ENCODE measurements around the gene FBXW11.
"Not testable (repeated sequence)": the region's sequence is repeated elsewhere in the genome, so short reads cannot be mapped to it uniquely, and the experiment has no call there.

FBXW11 gene

DNA sequence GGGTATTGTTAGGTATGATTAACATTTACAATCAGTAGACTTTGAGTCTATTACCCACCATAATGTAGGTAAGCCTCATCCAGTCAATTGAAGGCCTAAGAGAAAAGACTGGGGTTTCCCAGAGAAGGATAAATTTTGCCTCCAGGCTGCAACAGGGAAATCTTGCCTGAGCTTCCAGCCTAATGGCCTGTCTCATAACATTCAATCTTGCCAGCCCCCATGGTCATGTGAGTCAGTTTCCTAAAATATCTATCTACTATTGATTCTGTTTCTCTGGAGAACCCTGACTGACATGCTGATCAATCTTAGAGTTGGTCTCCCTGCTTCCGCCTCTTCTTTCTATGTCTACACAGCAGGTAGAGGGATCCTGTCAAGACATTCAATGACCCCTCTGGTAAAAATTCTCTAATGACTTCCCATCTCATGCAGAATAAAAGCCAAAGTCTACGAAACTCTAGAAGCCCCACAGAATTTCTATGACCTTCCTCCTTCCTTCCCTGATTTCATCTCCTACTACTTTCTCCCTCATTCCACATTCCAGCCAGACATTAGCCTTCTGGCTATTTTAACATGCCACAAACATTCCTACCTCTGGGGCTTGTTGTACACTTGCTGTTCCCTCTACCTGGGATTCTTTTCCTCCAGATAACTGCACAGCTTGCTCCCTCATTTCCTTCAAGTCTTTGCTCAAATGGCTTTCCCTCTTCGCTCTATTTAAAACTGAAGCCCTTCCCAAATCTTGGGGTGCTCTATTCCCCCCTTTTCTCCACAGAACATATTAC lies 60.2 kb downstream of the FBXW11 start:
- DNase-seq = no peak

DNA sequence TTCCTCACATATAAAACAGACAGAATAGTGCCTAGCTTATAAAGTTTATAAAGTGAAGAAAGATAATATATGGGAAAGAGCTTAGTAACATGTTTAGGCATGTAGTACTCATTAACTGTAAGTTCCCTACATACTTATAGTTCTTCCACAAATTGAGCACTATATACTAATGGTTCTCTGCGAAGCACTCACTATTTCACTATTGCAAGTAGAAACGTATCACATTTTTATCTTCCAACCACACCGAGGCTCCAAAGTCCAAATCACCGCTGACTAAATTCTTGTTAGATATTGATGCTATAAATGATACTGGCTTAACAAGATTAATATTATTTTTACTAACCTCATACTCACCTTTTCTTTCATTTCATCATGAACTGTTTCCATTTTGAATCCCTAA lies 61.0 kb downstream of the FBXW11 start:
- no peak for DNase-seq

- no peak for DNase-seq
Observed at GRCh38 chr5:171945066-171945465, 61.4 kb downstream of the FBXW11 start.

- DNase-seq = not testable (repeated sequence)
Observed at GRCh38 chr5:171942112-171942516, 64.3 kb downstream of the FBXW11 start.

GRCh38 chr5:171941675-171942074 lies 64.8 kb downstream of the FBXW11 start:
- not testable (repeated sequence) for DNase-seq

- DNase-seq = not testable (repeated sequence)
Observed at GRCh38 chr5:171941275-171941674, 65.2 kb downstream of the FBXW11 start.

DNA sequence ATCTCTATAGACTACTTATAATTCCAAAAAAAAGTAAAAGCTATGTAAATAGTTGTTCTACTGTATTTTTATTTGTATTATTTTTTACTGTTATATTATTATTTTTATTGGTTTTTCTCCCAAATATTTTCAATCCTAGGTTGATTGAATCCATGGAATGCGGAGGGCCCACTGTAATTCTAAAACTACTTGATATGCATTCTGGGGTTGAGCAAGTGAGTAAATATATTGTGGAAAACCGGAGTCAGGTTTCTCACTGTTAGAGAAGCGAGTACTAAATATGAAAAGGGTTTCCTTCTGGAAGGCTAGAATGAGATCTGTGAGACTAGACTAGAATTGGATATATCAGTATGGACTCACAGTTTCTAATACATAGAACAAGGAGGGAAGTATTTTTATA lies 66.5 kb downstream of the FBXW11 start:
- no peak for DNase-seq

DNA sequence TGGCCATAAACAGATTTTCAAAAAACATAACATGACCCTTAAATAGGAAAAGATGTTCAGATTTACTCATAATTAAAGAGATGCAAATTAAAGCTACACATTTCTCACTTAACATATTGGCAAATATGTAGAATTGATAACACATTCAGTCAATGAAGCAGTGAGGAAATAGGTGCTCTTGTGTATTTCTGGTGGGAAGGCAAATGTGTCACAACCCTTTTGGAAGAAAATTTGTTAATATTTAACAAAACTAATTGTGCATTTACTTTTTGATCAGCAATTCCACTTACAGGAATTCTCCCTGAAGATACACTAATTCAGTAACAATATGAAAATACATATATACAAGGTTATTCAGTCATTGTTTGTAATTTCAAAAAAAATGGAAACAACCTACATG lies 68.1 kb downstream of the FBXW11 start:
- DNase-seq = no peak

- DNase-seq = no peak
Observed at GRCh38 chr5:171937351-171937750, 69.1 kb downstream of the FBXW11 start.

DNA sequence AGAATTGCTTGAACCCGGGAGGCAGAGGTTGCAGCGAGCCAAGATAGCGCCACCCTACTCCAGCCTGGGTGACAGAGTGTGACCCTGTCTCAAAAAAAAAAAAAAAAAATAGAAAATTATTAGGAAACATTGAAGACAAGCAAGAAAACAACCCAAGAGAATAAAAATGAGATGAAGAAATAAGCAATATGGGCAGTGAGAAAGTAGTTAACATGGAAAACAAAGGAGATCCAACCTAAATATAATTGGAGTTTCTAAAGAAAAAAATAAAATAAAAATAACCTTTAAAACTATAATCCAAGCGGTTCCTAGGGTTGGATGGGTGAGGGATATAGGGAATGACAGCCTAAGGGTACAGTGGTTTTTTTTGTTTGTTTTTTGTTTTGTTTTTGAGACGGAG lies 71.9 kb downstream of the FBXW11 start:
- no peak for DNase-seq

- DNase-seq = no peak
Observed at GRCh38 chr5:171931163-171931562, 75.3 kb downstream of the FBXW11 start.

GRCh38 chr5:171927345-171927941 lies 79.0 kb downstream of the FBXW11 start:
- no peak for DNase-seq

- no peak for DNase-seq
Observed at GRCh38 chr5:171926311-171926710, 80.1 kb downstream of the FBXW11 start.

DNA sequence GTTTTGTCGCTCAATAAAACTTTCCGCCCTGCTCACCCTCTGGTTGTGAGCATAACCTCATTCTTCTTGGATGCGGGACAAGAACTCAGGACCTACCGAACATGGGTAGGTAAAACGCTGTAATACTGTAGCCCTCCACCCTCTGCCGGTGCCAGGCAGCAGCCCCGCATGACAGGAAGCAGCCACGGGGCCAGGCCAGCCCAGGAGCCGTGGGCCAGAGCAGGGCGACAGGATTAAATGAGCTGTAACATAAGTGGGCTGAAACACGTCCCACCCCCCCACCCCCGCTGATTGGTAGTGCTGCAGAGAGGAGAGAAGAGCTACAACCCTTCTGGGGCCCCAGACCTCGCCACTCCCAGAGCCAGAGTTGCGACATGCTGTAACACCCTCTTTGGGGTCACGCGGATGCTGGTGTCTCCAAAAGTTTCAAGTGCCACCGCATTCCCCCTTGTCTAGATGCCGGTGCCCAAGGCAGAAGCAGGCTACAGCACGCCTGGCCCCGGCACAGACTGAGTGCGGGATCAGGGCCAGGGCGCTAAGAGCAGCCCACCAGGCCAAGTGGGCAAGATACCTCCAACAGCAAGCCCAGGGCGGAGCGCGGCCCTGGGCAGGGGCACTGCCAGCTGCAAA lies 81.8 kb downstream of the FBXW11 start:
- no peak for DNase-seq

DNA sequence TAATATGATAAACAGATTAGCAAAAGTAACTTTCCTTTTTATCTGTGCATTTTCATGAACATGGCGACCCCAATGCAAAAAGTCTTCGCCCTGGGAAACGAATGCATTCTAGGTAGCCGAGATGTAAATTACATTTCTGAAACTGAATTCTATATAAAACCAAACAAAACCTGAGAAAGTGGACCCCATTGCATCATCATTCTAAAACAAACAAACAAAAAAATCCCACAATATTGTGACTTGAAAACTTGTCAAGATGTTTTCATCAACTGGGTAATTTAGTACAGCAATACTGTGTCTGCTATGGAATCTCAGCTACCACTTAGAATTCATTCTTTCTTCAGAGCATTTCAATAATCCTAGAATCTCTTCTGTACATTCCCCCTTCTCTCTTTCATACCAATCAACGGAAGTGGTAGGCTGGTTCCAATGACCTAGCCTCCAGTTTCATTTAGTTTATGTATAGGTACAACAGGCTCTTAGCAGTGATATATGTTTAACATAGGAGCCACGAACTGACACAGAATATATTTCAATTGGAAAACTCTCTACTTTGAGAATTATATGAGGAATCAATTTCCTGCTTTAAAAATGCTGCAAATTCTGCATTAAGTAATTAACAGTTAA lies 85.6 kb downstream of the FBXW11 start:
- no peak for DNase-seq

DNA sequence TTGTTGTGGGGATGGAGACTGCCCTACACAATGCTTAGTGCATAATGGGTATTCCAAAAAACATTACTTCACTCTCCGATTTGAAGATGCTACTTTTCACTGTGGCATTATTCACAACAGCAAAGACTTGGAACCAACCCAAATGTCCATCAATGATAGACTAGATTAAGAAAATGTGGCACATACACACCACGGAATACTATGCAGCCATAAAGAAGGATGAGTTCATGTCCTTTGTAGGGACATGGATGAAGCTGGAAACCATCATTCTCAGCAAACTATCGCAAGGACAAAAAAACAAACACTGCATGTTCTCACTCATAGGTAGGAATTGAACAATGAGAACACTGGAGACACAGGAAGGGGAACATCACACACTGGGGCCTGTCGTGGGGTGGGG lies 90.7 kb downstream of the FBXW11 start:
- not testable (repeated sequence) for DNase-seq

GRCh38 chr5:171914726-171915338 lies 91.6 kb downstream of the FBXW11 start:
- DNase-seq = no peak

- DNase-seq = no peak
Observed at GRCh38 chr5:171913987-171914273, 92.5 kb downstream of the FBXW11 start.

DNA sequence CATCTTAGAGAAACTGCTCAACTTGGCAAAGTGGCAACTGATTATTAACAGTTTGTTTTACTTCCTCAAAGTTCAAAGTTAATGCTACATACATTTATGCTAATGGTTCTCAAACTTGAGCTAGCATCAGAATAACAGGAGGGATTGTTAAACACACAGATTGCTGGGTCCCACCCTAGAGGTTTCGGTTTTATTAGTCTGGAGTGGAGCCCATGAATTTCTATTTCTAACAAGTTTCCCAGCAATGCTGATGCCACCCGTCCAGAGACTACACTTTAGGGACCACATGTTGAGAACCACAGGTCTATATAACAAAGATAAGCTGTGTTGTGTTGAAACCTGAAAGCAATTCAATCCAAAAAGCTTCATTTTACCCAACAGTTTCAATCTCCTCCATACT lies 95.3 kb downstream of the FBXW11 start:
- no peak for DNase-seq

DNA sequence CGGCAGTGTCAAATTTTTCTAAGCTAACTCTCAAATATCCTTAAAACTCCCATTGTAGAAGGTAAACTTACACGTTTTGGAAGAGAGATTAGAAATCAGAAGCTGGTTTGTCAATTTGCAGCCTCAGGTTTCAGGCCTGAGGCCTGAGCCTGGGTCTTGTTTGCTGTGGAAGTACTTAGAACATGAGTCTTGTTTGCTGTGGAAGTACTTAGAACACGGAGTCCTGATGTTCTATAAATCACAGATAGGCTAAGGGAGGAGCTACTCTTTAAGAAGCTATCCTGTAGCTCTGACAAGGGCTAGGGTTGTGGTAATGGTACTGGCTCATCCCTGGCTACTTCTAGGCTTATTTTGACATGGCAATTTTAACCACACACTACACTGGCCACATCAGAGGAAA lies 97.8 kb downstream of the FBXW11 start:
- no peak for DNase-seq

DNA sequence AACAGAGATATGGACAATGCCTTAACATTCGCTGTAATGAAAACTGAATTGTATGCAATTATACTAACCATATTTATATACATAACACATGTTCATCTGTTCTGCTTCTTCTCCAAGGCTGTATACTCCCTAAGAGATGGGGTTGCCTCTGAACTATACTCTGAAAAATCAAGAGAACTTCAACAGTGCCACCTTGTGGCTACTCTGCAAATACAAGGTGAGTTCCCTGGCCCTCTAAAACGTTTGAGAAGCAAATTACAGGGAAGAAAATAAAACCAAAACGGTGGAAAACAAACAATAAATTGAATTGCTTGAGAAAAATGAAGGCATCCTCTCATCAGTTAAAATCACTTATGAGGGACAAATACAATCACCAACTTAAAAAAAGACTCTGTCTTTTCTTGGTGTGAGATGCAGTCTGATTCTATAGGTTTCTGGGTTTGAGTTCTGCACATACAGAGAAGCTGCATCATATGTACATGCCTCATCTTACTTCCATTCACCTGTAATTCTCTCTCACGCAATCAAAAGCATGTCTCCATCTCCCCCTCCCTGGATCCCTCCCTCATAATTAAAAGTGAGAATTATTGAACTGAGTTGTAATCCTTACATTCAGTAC lies 98.6 kb downstream of the FBXW11 start:
- DNase-seq = peak; percentile 15

DNA sequence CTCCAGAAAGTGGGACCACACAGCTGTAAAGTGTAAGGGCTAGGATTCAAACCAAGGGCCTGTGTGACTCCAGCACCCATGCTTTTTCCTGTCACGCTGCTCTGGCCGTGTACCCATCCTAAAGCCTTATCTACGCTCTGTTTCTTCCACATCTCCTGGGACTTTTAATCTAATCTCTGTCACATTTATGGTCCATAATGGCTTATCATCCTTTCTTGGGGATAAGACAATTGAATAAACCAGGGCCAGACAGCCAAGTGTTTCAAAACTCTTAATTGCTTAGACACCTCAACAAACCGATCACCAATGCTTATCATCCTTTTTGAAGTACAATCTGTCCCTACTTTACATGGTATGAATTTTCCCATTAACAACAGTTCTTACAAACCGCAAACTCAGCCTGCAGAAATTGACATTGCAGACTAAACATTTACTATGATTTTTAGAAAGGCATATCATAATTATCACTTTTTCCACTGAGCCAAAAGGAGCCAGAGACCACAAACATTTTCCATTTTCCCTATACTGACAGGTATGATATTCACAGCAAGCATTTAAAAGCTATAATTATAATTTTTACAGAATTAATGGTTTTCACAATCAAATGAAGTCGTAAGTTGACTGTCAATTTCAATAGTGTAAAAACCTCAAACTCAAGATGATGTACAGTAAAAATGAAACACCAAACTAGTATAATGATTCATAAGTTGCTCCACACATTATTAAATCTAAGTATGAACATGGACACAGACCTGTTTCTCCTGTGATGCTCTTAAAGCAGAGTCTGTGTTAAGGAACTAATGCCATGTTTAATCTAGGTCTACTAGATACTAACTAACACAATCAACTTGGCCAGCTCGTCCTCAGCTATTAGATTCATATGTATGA lies 99.5 kb downstream of the FBXW11 start:
- no peak for DNase-seq
